Measurements from ENCODE around the gene APOC4.
"Not testable (repeated sequence)": the region's sequence is repeated elsewhere in the genome, so short reads cannot be mapped to it uniquely, and the experiment has no call there.

Gene APOC4

DNA sequence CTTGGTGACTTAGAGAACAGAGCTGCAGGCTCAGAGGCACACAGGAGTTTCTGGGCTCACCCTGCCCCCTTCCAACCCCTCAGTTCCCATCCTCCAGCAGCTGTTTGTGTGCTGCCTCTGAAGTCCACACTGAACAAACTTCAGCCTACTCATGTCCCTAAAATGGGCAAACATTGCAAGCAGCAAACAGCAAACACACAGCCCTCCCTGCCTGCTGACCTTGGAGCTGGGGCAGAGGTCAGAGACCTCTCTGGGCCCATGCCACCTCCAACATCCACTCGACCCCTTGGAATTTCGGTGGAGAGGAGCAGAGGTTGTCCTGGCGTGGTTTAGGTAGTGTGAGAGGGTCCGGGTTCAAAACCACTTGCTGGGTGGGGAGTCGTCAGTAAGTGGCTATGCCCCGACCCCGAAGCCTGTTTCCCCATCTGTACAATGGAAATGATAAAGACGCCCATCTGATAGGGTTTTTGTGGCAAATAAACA lies 17.8 kb upstream of the APOC4 start:
- DNase-seq, result peak in 1 of 2 donors; percentile 49

DNA sequence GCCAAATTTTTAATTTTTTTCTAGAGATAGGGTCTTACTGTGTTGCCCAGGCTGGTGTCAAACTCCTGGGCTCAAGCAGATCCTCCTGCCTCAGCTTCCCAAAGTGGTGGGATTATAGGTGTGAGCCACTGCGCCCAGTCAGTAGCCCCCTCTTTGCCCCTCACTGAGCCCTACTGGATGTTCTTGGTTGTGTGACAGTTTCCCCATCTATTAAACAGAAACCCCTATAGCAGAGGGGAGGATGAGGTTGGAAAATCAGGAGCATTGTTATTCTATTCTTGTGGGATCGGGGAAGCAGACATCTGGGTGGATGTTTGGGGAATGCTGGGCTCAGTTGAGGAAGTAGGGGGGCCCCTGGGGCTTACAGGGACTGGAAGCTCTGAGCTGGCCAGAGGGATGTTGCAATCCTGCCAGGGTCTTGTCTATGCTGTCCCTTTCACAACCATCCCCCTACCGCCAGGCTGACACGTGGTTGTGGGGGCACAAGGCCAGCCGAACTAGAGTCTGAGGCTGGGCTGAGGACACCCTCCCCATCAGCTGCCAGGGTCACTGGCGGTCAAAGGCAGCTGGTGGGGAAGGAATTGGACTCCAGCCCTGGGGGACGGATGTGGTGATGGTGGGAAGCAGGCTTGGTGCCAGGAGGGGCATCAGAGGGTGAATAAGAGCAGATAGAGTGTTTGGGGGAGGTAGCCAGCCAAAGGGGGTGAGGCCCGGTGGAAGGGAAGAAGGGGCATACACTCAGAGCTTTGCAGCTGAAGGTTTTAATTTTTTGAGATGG lies 16.7 kb upstream of the APOC4 start:
- DNase-seq, result peak; percentile 90 to 94

DNA sequence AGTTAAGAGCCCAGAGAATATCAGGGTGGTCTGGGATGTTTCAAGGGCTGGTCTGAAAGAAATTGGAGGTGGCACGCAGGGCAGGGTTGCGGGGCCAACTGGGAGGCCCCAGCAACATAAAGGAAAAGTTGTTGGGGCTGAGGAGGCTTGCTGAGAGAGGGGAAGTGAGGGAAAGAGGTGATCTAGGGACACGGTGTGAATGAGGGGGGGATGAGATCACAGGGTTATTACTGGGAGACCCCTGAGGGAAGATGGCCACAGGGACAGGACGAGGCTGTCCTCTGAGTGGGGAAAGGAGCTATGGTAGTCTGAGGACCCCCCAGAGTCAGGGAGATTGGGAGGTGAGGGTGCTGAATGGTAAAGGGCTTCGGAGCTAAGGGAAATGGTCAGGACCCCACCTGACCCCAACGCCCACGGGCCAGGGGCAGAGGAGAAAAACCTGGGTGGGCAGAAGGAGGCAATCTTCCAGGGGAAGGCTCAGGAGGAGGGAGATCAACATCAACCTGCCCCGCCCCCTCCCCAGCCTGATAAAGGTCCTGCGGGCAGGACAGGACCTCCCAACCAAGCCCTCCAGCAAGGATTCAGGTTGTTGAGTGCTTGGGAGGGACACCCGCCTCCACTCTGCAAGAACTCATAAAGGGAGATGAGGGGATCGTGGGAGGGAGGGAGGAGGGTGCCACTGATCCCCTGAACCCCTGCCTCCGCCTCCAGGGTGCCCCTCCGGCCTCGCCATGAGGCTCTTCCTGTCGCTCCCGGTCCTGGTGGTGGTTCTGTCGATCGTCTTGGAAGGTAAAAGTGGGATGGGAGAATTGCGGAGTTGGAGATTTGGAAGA lies 15.6 kb upstream of the APOC4 start:
- DNase-seq, result not testable (repeated sequence)

DNA sequence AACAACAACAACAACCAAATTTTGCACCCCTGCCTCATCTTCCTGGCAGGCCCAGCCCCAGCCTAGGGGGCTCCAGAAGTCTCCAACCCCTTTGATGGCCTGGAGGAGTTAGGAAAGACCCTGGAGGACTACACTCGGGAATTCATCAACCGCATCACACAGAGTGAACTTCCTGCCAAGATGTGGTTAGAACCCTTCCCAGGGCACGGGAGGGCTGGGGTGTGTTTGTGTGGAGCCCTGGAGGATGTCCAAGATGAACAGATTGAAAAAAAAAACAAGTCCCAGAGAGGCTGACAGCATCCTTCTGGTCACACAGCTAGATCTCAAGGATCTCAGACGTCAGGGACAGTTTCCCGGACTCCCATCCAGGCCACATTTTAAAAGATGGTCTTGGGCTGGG lies 14.3 kb upstream of the APOC4 start:
- no peak for DNase-seq

- no peak for DNase-seq
Measured at GRCh38 chr19:44930088-44930487, 11.9 kb upstream of the APOC4 start.

DNA sequence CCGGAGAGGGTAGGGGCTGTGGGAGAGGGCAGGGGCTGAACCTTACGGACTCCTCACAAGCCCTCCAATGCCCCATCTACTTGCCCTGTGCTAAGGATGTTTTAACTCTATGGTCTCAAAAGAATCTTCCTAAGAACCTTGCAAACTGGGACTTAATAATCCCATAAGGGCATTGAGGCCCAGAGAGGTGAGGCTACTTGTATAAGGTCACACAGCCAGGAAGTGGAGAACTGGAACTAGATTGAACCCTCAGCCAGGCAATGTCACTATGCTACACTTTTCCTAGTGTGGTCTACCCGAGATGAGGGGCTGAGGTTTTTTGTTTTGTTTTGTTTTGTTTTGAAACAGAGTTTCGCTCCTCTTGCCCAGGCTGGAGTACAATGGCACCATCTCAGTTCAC lies 10.5 kb upstream of the APOC4 start:
- no peak for DNase-seq

- peak; percentile 22 to 49 for DNase-seq
Measured at GRCh38 chr19:44939668-44940067, 2.4 kb upstream of the APOC4 start.

GRCh38 chr19:44943801-44944249 lies 1.8 kb downstream of the APOC4 start:
- peak; percentile 98 to 99 for DNase-seq

DNA sequence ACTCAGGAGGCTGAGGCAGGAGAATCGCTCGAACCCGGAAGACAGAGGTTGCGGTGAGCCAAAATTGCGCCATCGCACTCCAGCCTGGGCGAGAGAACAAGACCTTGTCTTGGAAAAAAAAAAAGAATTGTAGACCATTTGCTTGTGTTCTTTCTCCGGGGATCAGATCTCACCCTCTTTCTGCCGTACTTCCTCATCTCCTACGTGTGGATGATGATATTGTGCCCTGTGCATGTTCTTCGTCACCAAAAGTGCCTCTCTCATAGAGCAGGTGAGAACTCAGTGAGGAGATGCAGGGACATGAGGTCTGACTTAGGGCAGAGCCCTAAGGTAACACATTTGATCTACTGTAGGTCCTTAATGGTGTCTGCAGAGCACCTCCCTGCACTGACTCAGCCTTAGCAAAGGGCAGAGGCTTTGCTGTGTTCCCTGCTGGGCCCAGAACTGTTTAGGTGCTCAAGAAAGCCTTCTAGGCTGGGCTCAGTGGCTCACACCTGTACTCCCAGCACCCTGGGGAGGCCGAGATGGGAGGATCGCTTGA lies 5.1 kb downstream of the APOC4 start:
- DNase-seq, result peak; percentile 33 to 71

DNA sequence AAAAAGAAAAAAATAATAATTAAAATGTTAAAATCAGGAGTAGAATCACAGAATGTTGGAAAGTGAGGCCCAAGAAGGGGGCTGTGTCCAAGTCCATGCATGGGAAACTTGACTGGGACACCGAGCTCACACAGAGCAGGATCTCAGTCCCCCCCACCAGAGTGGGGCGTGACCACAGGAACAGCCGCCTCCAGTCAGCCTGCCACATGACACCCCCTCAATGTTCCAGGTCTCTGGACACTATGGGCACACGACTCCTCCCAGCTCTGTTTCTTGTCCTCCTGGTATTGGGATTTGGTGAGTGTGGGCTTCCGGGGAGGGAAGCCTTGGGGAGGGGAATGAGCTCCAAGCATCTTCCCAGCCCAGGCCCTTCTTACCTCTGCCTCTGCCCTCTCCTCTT lies 6.2 kb downstream of the APOC4 start:
- DNase-seq, result peak in 1 of 2 donors; percentile 36

DNA sequence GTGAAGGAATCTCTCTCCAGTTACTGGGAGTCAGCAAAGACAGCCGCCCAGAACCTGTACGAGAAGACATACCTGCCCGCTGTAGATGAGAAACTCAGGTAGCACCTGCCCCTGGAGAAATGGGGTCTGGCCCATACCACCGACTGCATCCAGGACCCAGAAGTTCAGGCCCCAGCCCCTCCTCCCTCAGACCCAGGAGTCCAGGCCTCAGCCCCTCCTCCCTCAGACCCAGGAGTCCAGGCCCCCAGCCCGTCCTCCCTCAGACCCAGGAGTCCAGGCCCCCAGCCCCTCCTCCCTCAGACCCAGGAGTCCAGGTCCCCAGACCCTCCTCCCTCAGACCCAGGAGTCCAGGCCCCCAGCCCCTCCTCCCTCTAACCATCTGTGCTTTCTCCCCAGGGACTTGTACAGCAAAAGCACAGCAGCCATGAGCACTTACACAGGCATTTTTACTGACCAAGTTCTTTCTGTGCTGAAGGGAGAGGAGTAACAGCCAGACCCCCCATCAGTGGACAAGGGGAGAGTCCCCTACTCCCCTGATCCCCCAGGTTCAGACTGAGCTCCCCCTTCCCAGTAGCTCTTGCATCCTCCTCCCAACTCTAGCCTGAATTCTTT lies 6.8 kb downstream of the APOC4 start:
- no peak for DNase-seq

- DNase-seq, result no peak
Measured at GRCh38 chr19:44949550-44949949, 7.5 kb downstream of the APOC4 start.

DNA sequence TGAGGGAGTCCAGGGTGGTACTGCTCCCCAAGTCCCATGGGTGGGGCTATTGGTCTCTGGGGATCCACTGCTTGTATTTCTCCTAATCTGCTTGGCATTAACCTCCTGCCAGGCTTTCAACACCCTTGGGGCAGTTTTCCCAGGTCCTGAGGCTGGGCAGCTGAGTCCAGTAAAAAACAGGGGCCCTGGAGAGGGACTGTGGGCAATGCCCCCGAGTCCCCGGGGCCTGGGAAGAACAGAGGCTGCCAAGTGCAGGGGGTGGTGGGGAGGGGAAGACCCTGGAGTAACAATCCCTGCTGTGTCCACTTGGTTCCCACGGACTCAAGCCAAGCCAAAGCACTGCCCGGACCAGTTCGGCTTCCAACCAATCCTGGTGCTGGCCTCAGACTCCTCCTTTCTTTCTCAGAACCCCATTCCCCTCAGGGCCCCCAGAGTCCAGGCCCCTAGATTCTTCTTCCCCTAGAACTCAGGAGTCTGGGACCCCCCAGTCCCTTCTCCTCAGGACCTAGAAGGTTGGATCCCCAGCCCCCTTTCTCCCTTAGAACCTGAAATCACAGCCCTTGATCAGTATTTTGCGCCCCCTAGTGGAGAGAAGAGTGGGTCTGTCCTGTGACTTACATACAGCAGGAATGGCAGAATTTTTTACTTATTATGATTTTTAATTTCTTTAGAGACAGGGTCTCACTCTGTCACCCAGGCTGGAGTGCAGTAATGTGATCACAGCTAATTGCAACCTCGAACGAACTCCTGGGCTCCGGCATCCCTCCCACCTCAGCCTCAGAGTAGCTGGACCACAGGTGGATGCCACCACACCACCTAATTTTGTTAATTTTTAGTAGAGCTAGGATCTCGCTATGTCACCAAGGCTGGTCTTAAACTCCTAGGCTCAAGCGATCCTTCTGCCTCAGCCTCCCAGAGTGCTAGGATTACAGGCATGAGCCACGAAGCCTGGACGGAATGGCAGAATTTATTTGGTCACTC lies 9.4 kb downstream of the APOC4 start:
- peak; percentile 74 to 81 for DNase-seq

- no peak for DNase-seq
Measured at GRCh38 chr19:44954278-44954648, 12.2 kb downstream of the APOC4 start.

DNA sequence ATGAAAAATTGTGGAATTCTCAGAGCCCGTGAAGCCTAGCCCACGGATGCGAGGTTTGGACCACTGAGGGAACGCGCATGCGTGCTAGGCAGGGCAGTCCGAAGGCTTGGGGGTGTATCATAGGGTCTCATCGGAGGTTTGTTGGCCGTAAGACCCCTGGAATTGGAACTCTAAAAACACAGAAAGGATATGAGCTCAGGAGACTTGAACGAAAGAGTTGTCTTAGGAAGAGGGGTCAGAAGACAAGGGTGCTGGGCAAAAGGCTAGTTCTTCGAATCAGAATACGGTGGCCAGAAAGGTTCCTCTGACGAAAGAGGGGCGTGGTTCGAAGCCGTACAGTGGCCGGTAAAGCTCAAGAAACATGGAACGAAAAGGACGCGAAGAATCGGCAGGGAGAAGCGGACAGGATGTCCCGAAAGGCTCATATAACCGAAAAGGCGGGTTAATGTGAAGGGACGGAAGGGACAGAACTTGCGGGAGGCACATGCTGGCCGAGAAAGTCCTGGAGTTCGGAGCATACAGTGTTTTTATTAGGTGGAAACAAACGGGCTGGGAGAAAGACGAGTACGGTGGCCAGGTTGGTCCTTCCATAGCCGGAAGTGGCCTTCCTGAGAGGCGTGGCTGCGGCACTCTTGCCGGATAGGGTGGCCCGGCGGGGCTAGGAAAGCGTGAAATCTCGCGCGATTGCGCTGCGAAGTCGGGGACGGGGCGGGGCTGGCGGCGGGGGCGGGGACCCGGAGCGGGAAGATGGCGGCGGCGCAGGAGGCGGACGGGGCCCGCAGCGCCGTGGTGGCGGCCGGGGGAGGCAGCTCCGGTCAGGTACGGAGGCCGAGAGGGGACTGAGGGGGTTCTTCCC lies 12.8 kb downstream of the APOC4 start, which contains the start of gene CLPTM1:
CLPTM1 (plus strand) TSS at position 732 of the 856 bp plus-strand sequence; CDS start at position 748, 16 bp downstream.
- peak; percentile 96 to 99 for DNase-seq

GRCh38 chr19:44955505-44956439 lies 13.7 kb downstream of the APOC4 start:
- DNase-seq, result no peak

- no peak for DNase-seq
Measured at GRCh38 chr19:44957526-44957925, 15.5 kb downstream of the APOC4 start.

DNA sequence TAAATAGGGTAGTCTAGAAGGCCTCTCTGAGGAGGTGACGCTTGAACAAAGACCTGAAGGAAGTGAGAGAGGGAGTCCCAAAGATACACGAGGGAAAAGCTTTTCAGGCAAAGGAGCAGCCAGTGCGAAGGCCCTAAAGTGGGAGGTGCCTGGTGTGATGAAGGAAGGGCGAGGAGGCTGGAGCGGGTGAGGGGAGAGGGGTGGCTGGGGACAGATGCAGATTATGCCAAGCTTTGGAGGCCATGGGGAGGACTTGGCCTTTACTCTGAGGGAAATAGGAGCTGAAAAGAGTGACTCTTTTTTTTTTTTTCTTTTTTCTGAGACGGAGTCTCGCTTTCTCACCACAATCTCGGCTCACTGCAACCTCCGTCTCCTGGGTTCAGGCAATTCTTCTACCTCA lies 16.1 kb downstream of the APOC4 start:
- no peak for DNase-seq

- DNase-seq, result no peak
Measured at GRCh38 chr19:44959691-44960090, 17.7 kb downstream of the APOC4 start.
